Urinary bladder (tissue), 4 donors: ENCODE data around the gene PATJ. TPM values are rescaled to one million over a fixed set of nuclear protein-coding genes. Genes with fewer than 3 reads are reported as not detected.
"Not testable (repeated sequence)": the region's sequence is repeated elsewhere in the genome, so short reads cannot be mapped to it uniquely, and the experiment has no call there.

Experiments used
- DNase-seq: peaks from one replicate; pipeline ENCODE4 v3.0.0-alpha.2; 2015; ENCODE audit errors: extremely low spot score
- H3K27ac ChIP-seq: one replicate; pipeline ENCODE4 v1.5.1; 2013; ENCODE audit warnings: low read depth, mild to moderate bottlenecking, moderate library complexity
- H3K36me3 ChIP-seq: one replicate; pipeline ENCODE4 v1.6.1; 2013; ENCODE audit warnings: mild to moderate bottlenecking, moderate library complexity; ENCODE audit not compliant: insufficient read depth
- H3K4me1 ChIP-seq: one replicate; pipeline ENCODE4 v1.6.1; 2013; ENCODE audit warnings: mild to moderate bottlenecking, moderate library complexity; ENCODE audit not compliant: insufficient read depth
- H3K4me3 ChIP-seq: one replicate; pipeline ENCODE4 v1.5.1; 2013; ENCODE audit warnings: low read depth, low read length
- WGBS: extraction: QIAGEN DNeasy Blood & Tissue Kit; methylation state at CpG from one replicate; pipeline ENCODE4 v1.1.7; 2013; 5-methylcytosine and 5-hydroxymethylcytosine counted together
- polyA plus RNA-seq: library from polyadenylated mRNA; stranded (reverse); fragments of 200-250 nt; gene quantifications from one replicate; pipeline ENCODE4 v1.2.3, GENCODE V29; 2013
- total RNA-seq: library from RNA; depleted of rRNA; stranded (reverse); fragments of >200 nt; gene quantifications from one replicate; pipeline ENCODE4 v1.2.3, GENCODE V29; 2014
- donor health status: healthy with polysubstance abuse.
- donor health status: healthy.

PATJ gene
- total and polyA plus RNA-seq, 2 donors = 6.6 to 33.1 TPM

- H3K36me3 ChIP-seq = no peaks in the 10 kb centered on the region
- WGBS = 95% methylated on average over 1 of the region's 1 CpG
- no peaks in the 10 kb centered on the region for H3K4me1 ChIP-seq
- no peak overlapping the region for H3K4me3 ChIP-seq
- DNase-seq = no peak
- no peak overlapping the region for H3K27ac ChIP-seq
Observed at GRCh38 chr1:61818992-61819391, 76.7 kb downstream of the PATJ start.

GRCh38 chr1:61819421-61819820 lies 77.1 kb downstream of the PATJ start:
- H3K4me3 ChIP-seq = no peak overlapping the region
- no peak overlapping the region for H3K27ac ChIP-seq
- no peaks in the 10 kb centered on the region for H3K4me1 ChIP-seq
- WGBS = 98% methylated on average over 9 of the region's 9 CpGs
- no peaks in the 10 kb centered on the region for H3K36me3 ChIP-seq
- no peak for DNase-seq

- peak; percentile 28 for DNase-seq
- H3K4me3 ChIP-seq = no peak overlapping the region
- H3K4me1 ChIP-seq = no peaks in the 10 kb centered on the region
- H3K27ac ChIP-seq = no peak overlapping the region
- no peaks in the 10 kb centered on the region for H3K36me3 ChIP-seq
- WGBS = 32% methylated on average over 1 of the region's 1 CpG
Observed at GRCh38 chr1:61825393-61825792, 83.1 kb downstream of the PATJ start.

- DNase-seq = no peak
- 80% methylated on average over 3 of the region's 3 CpGs for WGBS
- H3K36me3 ChIP-seq = no peaks in the 10 kb centered on the region
- H3K4me3 ChIP-seq = no peak overlapping the region
- H3K27ac ChIP-seq = no peak overlapping the region
- H3K4me1 ChIP-seq = no peaks in the 10 kb centered on the region
Observed at GRCh38 chr1:61828805-61829204, 86.5 kb downstream of the PATJ start.

GRCh38 chr1:61836649-61837048 lies 94.4 kb downstream of the PATJ start:
- H3K36me3 ChIP-seq = peaks cover 1% of the 10 kb centered on the region
- H3K27ac ChIP-seq = no peak overlapping the region
- WGBS = 44% methylated on average over 3 of the region's 3 CpGs
- H3K4me1 ChIP-seq = no peaks in the 10 kb centered on the region
- H3K4me3 ChIP-seq = no peak overlapping the region
- DNase-seq = no peak

- not testable (repeated sequence) for H3K27ac ChIP-seq, H3K4me1 ChIP-seq, H3K4me3 ChIP-seq, H3K36me3 ChIP-seq, DNase-seq
- WGBS = 96% methylated on average over 6 of the region's 6 CpGs
Observed at GRCh38 chr1:61837607-61838006, 95.3 kb downstream of the PATJ start.

- WGBS = 20% methylated on average over 2 of the region's 2 CpGs
- Histone ChIP-seq H3K4me3 (no peak overlapping the region), H3K36me3 (peaks cover 1% of the 10 kb centered on the region), H3K27ac (no peak overlapping the region), H3K4me1 (no peaks in the 10 kb centered on the region)
- DNase-seq = no peak
Observed at GRCh38 chr1:61839679-61840078, 97.4 kb downstream of the PATJ start.

- Histone ChIP-seq H3K4me1 (no peaks in the 10 kb centered on the region), H3K36me3 (no peaks in the 10 kb centered on the region), H3K4me3 (no peak overlapping the region), H3K27ac (no peak overlapping the region)
- DNase-seq = no peak
- WGBS = 56% methylated on average over 4 of the region's 4 CpGs
Observed at GRCh38 chr1:61842036-61842435, 99.8 kb downstream of the PATJ start.

GRCh38 chr1:61842863-61843514 lies 100.7 kb downstream of the PATJ start:
- Histone ChIP-seq H3K27ac (no peak overlapping the region), H3K4me1 (no peaks in the 10 kb centered on the region), H3K36me3 (no peaks in the 10 kb centered on the region), H3K4me3 (no peak overlapping the region)
- WGBS = 69% methylated on average over 2 of the region's 2 CpGs
- DNase-seq = no peak

GRCh38 chr1:61844006-61844405 lies 101.7 kb downstream of the PATJ start:
- Histone ChIP-seq H3K36me3 (no peaks in the 10 kb centered on the region), H3K4me1 (no peaks in the 10 kb centered on the region), H3K4me3 (no peak overlapping the region), H3K27ac (no peak overlapping the region)
- DNase-seq = no peak
- 97% methylated on average over 1 of the region's 1 CpG for WGBS

- H3K36me3 ChIP-seq, H3K4me1 ChIP-seq, DNase-seq, H3K4me3 ChIP-seq, H3K27ac ChIP-seq: not testable (repeated sequence)
- over 99% methylated on average over 2 of the region's 2 CpGs for WGBS
Observed at GRCh38 chr1:61844664-61845063, 102.4 kb downstream of the PATJ start.

- Histone ChIP-seq H3K36me3 (no peaks in the 10 kb centered on the region), H3K4me1 (no peaks in the 10 kb centered on the region), H3K27ac (no peak overlapping the region), H3K4me3 (no peak overlapping the region)
- 84% methylated on average over 6 of the region's 6 CpGs for WGBS
- no peak for DNase-seq
Observed at GRCh38 chr1:61851235-61851634, 109.0 kb downstream of the PATJ start.

- H3K27ac ChIP-seq = no peak overlapping the region
- H3K4me3 ChIP-seq = no peak overlapping the region
- peak; percentile 64 for DNase-seq
- H3K4me1 ChIP-seq = no peaks in the 10 kb centered on the region
- H3K36me3 ChIP-seq = no peaks in the 10 kb centered on the region
- WGBS = 74% methylated on average over 6 of the region's 6 CpGs
Observed at GRCh38 chr1:61851849-61852669, 109.8 kb downstream of the PATJ start.

GRCh38 chr1:61852670-61853015 lies 110.4 kb downstream of the PATJ start:
- Histone ChIP-seq H3K4me1 (no peaks in the 10 kb centered on the region), H3K36me3 (no peaks in the 10 kb centered on the region), H3K27ac (no peak overlapping the region), H3K4me3 (no peak overlapping the region)
- DNase-seq = no peak
- WGBS = 78% methylated on average over 2 of the region's 2 CpGs
